RPMI7951 (cell line): ENCODE measurements around the gene FJX1. TPM values are rescaled to one million over a fixed set of nuclear protein-coding genes. Genes with fewer than 3 reads are reported as not detected.

ENCODE experiments used
- DNase-seq: peaks from one replicate; pipeline ENCODE4 v3.0.0-alpha.2; 2012; ENCODE audit warnings: low read depth
- total RNA-seq: library from RNA; depleted of rRNA; stranded (reverse); fragments of >200 nt; shearing (Covaris generic); gene quantifications from 2 replicates; pipeline ENCODE4 v1.2.3, GENCODE V29; 2014

Gene FJX1
- total RNA-seq, 1 experiment from 2014 or later, result 7.9 TPM

DNA sequence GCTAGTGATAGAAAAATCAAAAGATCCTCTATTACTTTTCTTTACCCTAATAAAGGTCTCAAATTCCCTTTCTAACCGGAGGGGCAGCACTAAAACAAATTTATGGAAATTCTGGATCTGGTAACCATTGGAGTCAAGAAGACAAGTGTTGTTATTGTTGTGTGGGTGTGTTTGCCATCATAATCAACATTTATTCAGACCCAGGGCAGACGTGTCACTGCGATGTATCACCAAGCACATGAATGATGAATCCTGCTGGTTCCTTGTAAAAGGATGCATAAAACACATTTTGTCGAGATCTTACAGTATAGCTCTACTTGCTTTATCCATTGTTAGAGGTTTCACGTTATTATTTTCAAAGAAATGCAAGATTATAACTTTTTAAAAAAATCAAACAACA, 12.1 kb upstream of the FJX1 start:
- DNase-seq, result no peak

DNA sequence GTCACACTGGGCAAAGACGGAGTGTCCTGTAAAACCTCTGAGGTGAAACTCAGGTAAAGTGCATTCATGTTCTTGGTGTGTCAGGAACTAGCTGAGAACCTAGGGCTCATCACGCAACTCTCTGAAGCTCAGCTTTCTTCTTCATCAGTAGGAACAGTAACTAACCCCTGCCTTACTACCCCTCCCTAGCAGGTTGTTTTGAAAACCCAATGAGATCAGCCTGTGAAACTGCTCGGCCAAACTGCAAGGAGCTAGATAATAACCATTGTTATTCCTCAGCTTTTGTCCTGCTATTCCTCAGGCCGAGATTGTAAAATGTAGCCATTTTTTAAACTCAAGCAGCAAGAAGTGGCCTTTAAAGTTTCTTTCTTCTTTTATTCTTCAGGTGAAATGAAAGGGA, 9.8 kb upstream of the FJX1 start:
- no peak for DNase-seq

DNA sequence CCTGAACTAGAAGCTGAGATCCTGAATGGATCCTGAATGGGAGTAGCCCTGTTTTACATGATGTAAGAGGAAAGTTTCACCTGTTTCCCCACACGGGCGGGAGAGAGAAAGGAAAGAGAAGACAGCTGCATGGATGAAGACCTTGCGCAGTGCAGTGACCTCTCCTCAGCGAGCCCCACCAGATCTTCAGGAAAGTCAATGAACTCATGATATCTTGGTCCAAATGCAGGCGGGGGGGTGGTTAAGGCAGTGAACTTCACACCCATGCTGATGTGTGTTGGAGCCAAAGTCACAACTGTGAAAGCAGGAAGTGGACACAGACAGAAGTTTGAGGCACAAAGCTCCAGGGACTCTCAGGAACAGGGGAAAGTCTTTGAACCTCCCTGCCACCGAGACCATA, 8.6 kb upstream of the FJX1 start:
- no peak for DNase-seq

GRCh38 chr11:35610631-35611030, 7.6 kb upstream of the FJX1 start:
- no peak for DNase-seq

GRCh38 chr11:35611741-35612140, 6.5 kb upstream of the FJX1 start:
- no peak for DNase-seq

- peak; percentile 40 for DNase-seq
Measured at GRCh38 chr11:35614939-35615569, 3.2 kb upstream of the FJX1 start.

GRCh38 chr11:35615921-35616900, 2.0 kb upstream of the FJX1 start:
- DNase-seq, result peak; percentile 49

GRCh38 chr11:35617316-35617686, 959 bp upstream of the FJX1 start:
- DNase-seq, result no peak

DNA sequence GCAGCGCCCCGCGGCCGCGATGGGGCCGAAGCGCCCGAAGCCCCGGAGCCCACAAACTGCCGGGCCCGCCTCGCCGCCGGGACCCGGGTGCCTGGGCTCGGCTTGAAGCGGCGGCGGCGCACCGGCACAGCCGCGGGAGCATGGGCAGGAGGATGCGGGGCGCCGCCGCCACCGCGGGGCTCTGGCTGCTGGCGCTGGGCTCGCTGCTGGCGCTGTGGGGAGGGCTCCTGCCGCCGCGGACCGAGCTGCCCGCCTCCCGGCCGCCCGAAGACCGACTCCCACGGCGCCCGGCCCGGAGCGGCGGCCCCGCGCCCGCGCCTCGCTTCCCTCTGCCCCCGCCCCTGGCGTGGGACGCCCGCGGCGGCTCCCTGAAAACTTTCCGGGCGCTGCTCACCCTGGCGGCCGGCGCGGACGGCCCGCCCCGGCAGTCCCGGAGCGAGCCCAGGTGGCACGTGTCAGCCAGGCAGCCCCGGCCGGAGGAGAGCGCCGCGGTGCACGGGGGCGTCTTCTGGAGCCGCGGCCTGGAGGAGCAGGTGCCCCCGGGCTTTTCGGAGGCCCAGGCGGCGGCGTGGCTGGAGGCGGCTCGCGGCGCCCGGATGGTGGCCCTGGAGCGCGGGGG, 346 bp downstream of the FJX1 start:
- DNase-seq, result peak; percentile 48

DNA sequence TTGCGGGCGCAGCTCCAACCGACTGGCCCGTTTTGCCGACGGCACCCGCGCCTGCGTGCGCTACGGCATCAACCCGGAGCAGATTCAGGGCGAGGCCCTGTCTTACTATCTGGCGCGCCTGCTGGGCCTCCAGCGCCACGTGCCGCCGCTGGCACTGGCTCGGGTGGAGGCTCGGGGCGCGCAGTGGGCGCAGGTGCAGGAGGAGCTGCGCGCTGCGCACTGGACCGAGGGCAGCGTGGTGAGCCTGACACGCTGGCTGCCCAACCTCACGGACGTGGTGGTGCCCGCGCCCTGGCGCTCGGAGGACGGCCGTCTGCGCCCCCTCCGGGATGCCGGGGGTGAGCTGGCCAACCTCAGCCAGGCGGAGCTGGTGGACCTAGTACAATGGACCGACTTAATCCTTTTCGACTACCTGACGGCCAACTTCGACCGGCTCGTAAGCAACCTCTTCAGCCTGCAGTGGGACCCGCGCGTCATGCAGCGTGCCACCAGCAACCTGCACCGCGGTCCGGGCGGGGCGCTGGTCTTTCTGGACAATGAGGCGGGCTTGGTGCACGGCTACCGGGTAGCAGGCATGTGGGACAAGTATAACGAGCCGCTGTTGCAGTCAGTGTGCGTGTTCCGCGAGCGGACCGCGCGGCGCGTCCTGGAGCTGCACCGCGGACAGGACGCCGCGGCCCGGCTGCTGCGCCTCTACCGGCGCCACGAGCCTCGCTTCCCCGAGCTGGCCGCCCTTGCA, 1.0 kb downstream of the FJX1 start:
- peak; percentile 34 for DNase-seq

- peak; percentile 38 for DNase-seq
Measured at GRCh38 chr11:35619855-35620640, 1.8 kb downstream of the FJX1 start.

DNA sequence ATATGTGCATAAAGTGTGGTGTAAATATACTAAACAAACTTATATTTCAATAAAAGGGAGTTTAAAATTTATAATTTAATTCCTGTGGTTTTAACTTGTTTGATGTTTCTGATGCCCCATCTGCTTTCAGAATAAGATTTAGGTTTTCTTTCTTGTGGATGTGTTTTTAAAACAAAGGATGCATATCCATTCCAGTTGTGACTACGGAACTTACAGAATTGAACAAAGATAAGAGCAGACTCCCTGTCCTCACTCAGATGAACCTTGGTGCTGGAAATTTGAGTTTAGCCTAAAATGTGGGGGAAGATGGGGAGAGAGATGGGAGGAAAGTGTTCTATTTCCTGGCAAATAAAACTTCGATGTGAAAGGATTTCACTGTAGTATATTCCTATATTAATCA, 2.5 kb downstream of the FJX1 start:
- DNase-seq, result no peak

GRCh38 chr11:35621620-35622019, 3.4 kb downstream of the FJX1 start:
- no peak for DNase-seq

DNA sequence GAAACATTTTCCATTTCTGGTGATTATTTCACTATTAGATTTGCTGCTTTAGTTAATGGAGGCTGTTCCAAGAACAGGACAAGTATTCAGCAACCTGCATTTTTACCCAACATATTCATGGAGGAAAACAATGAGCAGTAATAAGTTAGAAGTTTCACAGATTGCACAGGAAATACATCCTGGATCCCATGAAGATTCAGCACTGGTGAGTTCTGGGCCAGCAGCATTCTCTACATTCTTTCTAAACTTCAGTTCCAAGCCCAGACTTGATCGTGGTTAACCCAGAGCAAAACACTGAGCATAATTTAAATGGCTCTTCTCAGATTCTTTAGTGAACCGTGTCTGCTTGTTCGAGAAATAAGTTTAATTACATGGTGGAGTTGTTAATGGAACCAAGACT, 3.8 kb downstream of the FJX1 start:
- DNase-seq, result peak; percentile 60

DNA sequence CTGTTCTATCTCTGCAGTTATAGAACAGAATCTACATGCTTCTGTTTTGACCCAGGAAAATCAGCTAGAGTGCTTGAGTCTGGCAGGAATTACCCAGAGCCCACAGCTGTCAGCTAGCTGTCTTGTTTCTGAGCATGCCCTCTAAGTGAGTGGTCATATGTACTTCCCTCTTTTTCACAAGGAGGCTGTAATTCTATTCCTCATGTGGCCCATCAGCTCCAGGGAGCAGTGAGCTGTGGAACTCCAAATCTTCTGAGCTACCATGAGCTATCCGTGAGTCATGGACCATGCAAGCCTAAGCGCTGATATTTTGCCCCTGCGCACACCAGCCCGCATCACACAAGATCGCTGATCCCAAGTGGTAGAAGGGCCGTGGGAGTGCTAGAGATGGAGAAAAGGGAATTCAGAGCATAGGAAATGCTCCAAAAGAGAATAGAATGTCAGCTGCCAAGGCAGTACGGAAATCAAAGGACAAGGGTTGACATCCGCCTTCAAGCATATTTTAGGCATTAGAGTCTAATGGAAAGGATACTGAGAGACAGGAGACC, 5.4 kb downstream of the FJX1 start:
- peak; percentile 58 for DNase-seq

GRCh38 chr11:35624316-35624715, 6.1 kb downstream of the FJX1 start:
- DNase-seq, result no peak

DNA sequence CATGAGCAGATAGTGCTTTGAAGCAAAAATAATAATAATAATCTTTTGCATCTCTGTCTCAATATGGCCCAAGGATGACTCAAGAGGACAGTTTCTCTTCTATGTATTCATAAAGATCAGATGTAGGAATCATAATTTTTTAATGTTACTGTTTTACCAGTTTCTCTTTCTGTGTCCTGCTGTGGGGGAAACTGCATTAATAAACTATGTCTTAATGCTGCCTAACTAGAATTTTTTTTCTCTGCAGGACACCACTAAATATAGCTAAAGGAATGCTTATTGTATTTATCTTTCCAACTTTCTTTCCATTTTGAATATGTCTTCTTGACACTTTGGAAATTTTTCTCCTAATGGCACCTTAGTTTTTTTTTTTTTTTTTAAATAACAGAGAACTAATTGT, 6.5 kb downstream of the FJX1 start:
- DNase-seq, result no peak

DNA sequence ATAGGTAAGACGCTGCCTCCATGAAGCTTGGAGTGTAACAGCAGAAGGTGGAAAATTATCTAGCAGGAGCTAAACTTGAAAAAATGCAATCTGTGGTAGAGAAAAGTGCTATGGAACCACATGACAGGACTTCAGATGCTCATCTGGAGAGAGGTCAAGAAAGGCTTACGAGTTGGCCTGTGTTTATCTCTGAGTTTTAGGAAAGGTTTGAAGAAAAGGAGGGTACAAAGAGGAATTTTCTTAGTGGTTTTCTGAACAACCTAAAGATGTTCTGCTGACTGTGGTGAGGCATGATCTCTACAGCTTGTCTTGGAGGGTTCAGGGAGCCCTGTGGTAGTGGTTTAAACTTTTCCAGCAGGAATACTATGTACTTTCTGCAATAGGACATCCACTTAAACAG, 8.2 kb downstream of the FJX1 start:
- DNase-seq, result no peak

- no peak for DNase-seq
Measured at GRCh38 chr11:35629511-35629910, 11.3 kb downstream of the FJX1 start.

- peak; percentile 96 for DNase-seq
Measured at GRCh38 chr11:35629914-35630313, 11.7 kb downstream of the FJX1 start.

- peak; percentile 37 for DNase-seq
Measured at GRCh38 chr11:35631891-35632290, 13.6 kb downstream of the FJX1 start.
